NCI-H128 (cell line): ENCODE measurements around the gene LAYN.

Source experiments
- DNase-seq: peaks from one replicate; lab custom pipeline; 2025; ENCODE audit not compliant: unreplicated experiment; lab: John Stamatoyannopoulos, UW

Gene LAYN

DNA sequence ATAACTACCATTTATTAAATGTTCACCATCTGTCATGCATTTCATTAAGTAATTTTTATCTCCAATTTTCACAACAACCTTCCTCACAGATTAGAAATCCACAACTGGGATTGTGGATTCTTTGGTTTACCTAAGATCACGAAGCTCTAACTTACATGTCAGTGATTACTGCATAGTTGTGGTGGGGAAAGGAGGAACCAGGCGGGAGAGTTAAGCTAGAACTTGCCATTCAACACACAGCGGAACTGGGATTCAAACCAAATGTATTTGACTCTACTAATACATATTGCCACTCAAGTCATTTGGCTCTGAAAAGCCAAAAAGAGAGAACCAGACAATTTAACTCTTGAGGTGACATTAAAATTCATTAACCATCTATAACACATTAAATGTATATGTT lies 10.4 kb upstream of the LAYN start:
- no peak for DNase-seq

DNA sequence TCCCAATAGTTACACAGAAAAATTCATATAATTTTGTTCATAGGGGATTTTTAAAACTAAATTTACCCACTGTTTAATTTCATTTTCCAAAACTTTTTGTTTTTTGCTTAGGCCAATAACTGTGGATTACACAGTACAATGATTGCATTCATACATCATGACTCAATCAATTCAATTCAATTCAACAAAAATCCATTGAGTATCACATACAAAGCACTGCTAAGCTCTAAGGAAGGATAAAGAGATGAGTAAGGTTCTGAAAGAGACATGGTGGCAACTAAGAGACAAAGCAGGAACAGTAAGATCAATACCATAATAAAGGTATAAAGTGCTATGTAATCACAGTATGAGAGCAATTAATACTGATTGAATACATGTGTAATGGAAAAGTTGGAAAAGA lies 9.4 kb upstream of the LAYN start:
- no peak for DNase-seq

DNA sequence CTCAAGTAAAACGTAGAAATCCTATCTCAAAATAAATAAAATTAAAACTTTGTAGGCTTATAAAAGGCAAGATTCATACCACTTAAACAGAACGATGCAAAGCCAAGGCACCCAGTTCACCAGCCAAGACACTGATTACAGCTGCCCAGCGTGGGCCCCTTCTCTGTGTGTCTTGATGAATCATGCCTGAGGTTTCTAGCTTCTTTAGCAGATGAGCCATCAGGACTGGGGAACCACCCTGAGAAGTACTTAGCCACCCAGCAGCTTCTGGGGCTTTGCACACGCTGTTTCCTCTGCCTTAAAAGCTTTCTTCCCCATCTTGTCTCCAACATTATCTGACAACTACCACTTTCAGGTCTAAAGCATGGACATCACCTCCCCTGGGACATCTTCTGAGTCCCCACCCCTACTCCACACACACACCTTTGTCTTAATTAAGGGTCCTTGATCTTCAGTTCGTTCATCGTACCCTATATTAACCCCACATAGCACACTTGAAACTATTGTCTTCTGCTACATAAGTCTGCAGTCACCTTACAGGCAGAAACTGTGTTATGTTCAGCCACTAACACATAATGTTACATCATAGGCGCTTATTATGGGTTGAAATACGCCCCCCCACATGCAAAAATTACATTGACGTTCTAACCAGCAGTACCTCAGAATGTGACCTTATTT lies 8.7 kb upstream of the LAYN start:
- DNase-seq: no peak

DNA sequence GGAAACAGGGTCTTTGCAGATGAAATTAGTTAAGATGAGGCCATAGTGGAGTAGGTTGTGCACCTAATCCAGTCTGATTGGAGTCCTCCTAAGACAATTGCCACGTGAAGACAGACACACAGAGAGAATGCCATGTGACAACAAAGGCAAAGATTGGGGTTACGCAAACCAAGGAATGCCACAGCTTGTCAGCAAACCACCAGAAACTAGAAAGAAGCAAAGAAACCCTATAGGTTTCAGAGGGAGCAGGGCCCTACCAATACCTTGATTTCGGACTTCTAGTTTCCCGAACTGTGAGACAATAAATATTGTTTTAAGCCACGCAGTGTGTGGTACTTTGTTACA lies 8.2 kb upstream of the LAYN start:
- DNase-seq: no peak

DNA sequence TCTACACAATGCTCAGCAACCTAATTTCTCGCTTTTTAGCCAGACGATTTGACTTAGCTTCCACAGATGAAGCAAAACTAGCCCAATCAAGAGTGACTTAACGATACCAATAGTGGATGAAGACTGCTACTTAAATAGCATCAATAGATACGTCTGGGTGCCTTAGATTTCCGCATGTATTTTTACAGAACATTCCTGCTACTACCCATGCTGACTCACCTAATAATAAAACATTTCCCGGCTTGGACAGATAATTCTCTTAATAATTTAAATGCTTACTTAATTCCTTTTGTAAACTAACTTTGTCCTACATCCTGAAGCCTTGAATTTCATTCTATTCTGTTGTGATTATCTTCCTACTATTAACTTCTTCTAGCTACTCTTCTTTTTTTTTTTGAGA lies 5.2 kb upstream of the LAYN start:
- no peak for DNase-seq

DNA sequence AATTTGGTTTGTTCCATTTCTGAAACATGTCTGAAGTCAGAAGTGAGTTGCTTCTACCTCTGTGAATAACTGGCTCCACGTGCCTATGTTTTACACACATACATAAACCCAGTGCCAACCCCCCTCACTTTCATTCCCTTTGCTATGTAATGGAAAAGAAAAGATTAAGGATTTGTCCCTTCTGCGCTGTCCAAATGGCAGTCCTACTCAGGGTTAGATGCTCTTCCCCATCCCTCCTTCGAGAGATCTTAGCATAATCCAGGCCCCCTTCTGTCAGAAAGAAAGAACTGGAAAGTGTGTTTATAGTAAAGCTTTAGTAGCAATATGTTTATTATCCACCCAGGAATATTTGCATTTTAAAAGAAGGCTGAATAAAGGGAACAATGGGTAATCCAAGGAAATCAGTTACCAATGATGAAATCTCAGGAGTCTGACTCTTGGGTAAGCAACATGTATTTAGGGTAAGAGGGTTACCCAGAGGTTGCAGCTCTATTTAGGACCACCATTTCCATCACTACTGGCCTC lies 3.1 kb upstream of the LAYN start:
- DNase-seq: no peak

DNA sequence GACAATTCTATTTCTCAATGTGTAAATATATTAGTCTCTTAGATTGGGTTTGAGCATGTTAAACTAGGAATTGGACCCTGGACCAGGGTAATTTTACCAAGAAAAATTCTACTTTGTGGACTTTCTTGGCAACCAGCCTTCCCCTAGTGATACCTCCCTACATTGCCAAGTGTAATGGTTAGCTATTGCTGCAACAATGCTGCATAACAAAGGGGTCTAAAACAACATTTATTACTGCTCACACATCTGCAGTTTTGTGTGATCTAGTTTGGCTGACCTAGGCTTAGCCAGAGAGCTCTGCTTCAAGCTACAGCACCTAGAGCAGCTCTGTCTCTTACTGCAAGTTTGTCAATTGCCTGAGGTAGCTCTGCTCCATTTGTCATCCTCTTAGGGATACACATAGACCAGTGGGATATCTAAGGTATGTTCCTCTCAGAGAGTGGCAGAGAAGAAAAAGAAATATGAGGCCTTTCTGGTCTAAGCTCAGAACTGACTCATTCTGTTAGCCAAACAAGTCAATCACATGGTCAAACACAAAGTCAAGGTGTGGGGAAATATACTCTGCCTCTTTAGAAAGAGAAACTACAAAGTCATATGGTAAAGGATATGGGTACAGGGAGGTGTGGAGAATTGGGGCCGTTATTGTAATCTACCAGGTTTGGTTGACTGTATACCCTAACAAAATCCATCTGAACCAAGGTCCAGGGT lies 2.0 kb upstream of the LAYN start:
- DNase-seq: no peak

DNA sequence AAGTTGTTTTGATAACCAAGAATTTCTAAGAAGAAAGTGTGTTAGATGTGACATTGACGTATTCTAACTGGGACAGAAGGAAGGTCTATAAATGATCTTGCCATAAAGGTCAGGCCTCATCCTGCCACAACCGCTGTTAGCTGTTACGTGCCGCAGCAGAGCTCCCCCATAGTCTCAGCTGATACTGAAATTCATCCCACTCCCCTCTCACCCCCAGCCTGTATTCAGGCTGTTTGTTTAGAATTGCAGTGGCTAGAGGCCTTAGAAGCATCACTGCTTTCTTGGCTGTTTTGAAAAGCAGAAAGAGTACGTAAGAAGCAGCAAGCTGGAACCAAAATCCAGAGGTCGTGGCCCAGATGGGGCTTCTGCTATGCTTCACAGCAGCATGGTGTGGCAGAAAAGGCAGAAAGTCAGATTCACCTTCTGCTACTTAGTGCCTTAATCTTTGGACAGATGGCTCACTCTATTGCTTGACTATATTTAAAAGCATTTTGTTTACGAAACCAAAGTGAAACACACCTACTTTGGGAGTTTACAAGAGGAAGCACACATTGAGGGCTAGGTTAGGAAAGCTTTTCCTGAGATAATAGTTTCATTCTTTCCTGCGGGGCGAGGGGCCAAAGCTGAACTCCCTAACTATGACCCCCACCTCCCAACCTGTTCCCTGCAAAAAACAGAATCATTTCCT lies 950 bp upstream of the LAYN start:
- DNase-seq: no peak

DNA sequence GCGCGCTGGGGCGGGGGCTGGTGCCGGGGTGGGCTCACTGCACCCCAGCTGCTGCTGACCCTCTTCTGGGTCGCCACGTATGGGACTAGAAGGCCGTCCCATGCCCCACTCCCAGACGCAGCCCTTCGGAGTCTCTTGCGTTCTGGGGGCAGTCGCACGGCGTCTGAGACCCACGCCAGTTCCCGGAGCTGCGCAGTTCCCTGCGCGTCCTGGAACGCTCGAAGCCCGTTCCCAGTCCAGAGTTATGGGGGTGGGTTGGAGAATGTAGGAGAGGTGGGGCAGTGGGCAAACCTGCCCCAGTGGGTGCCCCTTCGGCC lies 375 bp downstream of the LAYN start:
- no peak for DNase-seq

DNA sequence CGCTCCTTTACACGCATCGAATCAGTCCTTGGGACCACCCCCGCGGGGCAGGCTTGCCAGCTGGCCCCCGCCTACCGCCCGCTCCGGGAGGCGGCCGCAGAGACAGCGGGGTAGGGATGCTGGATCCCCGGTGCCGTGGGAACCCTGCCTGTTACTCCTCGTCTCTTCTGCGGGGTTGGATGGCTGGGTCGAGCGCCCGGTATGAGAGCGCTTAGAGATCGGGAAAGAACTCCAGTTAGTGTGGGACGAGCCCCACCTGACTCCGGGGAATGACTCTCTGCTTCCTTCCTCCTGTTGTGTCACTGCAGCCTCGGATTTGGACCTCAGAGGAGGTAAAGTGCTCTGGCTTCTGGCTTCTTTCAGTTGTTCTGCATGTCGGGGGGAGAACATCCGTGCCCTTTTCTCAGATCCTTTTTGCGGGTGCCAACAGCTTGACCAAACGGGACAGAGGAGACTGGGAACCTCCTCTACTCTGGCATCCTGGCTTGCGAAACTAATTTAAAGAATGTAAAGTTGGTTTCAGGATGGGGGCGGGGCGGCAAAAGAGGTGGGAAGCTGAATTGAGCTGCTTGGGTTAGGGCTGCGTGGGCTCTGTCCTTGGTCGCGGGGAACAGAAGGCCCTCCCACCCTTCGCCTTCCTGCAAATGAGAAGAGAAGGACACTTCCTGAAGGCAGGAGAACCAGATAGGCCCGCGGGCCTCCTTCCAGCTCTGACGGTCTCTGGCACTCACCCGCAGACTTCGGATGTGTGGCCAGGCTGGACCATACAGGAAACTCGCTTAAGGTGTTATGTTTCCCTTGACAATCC lies 938 bp downstream of the LAYN start:
- no peak for DNase-seq

DNA sequence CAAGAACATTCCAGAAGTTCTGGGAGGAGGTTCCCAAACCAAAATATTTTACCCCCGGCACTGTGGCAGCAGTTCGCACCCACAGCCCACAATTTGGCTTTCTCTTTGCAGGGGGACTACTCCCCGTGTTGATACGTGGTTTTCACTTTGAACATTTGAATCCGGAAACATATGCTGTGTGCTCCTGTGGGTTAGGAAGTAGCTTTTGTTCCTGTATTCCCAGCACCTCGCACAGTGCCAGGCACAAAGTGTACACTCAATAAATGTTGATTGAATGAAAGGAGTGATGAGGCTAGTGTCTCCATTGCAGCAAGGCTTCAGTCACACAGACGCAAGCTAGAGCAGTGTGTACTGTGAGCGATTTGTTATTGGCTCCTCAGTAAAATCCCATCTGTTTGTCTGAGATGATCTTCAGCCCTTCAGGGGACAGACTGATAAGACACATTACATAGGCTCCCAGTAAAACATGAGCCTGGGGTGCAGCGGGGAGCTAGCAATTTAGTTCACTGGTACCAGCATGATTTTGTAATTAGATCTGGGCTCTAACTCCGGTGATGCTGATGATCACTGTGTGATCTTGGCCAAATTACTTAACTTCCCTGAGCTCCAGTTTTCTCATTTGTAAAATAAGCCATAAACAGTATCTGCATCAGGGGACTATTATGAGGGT lies 2.2 kb downstream of the LAYN start:
- DNase-seq: no peak

DNA sequence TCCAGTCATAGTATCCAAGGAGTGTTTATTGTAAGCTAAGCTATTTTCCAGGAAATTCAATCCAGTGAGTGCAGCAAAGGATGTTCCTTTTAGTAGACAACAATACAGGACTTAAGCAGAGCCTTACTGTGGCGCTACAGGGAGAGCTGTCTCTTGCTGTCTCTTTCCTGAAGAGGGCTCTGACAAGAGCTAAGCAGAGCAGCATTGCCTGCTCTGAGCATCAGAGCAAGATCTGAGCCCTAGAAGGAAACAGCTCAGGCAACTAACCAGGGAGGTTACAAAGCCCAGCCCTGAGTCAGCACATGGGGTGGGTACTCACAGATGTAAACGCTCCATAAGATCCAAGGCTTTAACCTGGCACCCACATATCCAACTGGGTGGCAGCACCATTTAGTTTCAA lies 8.0 kb downstream of the LAYN start:
- no peak for DNase-seq

DNA sequence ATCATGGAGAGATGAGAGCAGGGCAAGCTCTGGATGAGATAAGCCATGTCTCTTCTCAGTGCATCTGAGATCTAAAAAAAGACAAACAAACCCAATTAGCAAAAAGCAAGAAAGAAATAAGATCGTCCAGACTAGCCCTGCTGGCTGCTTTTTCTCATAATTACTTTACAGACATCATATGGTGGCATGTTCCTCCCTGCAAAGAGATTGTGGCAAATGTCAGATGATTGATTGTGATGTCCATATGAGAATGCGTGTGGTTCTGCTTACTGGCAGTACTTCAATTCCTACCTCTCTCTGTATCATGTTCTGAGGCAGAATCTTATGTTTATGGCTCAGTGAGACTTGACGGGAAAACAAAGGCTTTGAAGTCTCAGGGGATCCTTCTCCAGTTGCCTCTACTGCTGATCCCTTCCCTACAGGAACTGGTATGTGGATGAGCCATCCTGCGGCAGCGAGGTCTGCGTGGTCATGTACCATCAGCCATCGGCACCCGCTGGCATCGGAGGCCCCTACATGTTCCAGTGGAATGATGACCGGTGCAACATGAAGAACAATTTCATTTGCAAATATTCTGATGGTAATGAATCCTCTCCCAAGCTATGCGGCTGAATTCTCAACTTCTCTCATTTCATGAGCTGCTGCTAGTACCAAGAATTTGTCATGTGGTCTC lies 8.8 kb downstream of the LAYN start:
- no peak for DNase-seq

DNA sequence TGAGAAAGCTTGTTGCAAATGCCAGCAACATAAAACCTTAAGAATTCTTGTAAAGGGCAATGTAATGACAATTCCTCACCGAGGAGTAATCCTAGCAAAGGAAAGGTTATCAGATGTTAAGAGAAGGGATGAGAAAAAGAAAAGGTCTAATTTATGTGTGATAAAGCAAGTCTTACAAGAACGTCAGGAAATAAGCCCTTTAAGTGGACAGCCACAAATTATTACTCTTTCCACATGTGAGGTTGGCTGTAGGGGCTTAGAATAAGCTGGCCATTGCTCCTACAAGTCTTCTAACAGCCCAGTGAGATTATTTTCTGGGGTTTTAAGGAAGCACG lies 9.3 kb downstream of the LAYN start:
- no peak for DNase-seq

DNA sequence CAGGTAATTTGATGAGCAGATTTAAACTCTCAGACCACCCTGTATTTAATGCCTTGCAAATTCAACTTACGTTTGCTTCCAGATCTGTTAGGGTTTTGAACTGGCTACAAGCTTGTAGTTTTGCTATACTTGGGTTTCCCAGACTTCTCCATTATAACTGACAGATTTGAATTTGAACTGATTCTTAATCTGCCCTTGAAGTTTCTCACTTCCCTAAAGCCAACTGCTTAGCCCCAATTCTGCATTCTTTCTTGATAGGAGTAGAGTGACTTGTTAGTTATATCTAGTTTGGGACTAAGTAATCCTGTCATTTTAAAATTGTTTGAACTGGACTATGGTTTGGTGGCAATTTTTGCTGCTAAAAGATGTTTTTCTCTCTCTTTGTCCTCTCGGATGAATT lies 9.7 kb downstream of the LAYN start:
- no peak for DNase-seq

DNA sequence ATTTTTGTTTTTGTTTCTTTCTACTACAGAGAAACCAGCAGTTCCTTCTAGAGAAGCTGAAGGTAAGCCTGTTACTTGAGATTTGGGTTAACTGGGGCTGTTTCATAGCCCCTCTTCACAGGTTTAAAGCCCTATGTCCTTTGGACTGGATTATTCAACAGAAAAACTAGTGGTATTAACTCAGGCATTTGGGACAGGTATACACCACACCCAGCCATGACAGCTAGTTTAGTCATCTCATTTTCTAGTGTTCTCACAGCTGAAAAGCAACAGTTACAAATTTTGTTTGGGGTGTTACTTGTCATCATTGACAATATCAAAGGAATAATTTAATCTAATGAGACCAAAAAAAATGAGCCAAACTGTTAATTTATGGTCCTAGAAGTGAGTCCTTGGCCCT lies 14.0 kb downstream of the LAYN start:
- DNase-seq: no peak

DNA sequence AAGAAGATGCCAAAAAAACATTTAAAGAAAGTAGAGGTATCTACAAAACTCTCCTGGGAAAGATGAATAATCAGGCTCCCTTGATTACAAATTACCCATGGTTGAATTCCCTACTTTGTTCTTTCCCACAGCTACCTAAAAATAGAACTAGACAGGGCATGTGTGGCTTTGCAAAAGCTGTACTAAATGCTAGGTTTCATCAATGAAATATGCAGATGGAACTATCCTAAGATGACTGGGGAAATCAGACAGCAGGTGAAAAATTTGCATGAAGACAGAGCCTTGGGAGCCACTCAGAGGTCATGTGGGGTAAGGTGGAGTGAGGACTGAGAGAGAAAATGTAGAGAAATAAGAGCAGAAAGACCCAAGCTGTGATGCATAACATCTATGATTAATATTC lies 14.7 kb downstream of the LAYN start:
- DNase-seq: no peak

DNA sequence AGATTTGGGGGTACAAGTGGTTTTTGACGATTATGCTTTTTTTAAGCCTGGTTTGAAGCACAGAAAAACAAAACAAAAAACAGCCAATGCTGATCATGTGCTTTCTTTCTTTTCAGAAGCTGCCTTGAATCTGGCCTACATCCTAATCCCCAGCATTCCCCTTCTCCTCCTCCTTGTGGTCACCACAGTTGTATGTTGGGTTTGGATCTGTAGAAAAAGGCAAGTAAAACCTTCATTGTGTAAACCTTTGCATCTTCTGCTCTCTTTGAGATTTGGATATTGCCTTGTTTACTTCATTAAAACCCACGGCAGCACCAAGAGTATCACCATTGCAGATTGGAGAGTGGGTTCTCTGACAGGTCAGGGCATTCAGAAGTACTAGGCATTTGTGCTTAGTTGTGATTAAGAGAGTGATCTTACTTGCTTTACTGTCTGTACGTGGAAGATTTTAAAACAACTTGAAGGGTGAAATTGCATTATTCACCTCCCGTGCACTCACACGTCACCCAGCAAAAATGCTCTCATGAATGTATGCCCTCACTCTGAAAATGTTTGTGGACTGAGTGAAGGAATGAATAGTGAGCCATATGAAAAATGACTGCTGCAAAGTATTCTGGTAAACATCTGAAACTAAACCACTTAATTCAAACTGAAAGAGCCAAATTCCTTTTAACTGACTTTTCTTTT lies 17.0 kb downstream of the LAYN start:
- no peak for DNase-seq

DNA sequence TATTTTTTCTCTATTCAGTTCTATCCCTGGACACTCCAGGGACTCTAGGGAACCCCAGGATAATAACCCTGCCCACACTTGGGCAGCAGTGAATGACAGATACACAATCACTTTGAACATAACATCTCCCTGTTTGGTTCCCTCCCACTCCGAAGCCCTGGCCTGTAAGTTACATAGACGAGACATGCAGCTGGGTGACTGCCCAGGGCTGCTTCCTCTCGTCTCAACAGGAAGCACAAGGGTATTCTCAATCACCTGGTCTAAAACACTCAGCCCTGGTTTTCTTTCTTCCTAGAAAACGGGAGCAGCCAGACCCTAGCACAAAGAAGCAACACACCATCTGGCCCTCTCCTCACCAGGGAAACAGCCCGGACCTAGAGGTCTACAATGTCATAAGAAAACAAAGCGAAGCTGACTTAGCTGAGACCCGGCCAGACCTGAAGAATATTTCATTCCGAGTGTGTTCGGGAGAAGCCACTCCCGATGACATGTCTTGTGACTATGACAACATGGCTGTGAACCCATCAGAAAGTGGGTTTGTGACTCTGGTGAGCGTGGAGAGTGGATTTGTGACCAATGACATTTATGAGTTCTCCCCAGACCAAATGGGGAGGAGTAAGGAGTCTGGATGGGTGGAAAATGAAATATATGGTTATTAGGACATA lies 19.4 kb downstream of the LAYN start:
- no peak for DNase-seq

DNA sequence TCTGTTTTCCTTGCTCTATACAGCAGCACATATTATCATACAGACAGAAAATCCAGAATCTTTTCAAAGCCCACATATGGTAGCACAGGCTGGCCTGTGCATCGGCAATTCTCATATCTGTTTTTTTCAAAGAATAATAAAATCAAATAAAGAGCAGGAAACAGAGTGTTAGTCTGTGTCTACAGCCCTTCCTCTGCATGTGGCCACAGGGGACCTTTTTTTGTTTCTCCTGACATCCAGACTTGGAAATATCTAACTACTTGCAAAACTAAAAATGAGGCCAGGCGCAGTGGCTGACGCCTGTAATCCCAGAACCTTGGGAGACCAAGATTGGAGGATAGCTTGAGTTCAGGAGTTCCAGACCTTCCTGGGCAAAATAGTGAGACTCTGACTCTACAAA lies 20.3 kb downstream of the LAYN start:
- no peak for DNase-seq
